GM10248 (cell line): Measurements from ENCODE around the gene TMC1.

ENCODE experiments used
- CTCF ChIA-PET: fragments of 300-600 bp; sonication (Branson Sonifier 250); formaldehyde crosslinking; extraction: SDS; loops from one replicate; lab custom pipeline; 2021; ENCODE audit warnings: antibody characterized with exemption; lab: Yijun Ruan, JAX
- POLR2A ChIA-PET: fragments of 350-650 bp; sonication (Branson Sonifier 250); formaldehyde crosslinking; extraction: SDS; loops from one replicate; lab custom pipeline; 2020; ENCODE audit warnings: antibody characterized with exemption; lab: Yijun Ruan, JAX
- DNase-seq: peaks from one replicate; pipeline ENCODE4 v3.0.0; 2012; ENCODE audit errors: extremely low spot score
- CTCF ChIP-seq: IDR thresholded peaks from 2 replicates; pipeline ENCODE4 v1.5.1; 2012; ENCODE audit warnings: mild to moderate bottlenecking, low read depth; ENCODE audit errors: extremely low read depth, missing control alignments, control extremely low read depth

Gene TMC1

GRCh38 chr9:72588336-72588735 is 66.9 kb downstream of the TMC1 start:
- CTCF ChIA-PET: interaction anchor here (0.9 to 10.2 kb wide), 10 partner anchors 9 to 563 kb away, joined by 3 to 129 read pairs (median 4); no protein-coding TSS in a partner anchor
- TF ChIP-seq CTCF: no peak
- POLR2A ChIA-PET: no interaction called here
- no peak for DNase-seq

- POLR2A ChIA-PET: interaction anchor here (0.7 kb wide), 1 partner anchor 235 kb away, joined by 3 read pairs; no protein-coding TSS in a partner anchor
- CTCF ChIA-PET: interaction anchor here (0.7 to 10.2 kb wide), 19 partner anchors 7 to 565 kb away, joined by 3 to 129 read pairs (median 3); no protein-coding TSS in a partner anchor
- no peak for TF ChIP-seq CTCF
- DNase-seq: no peak
Observed at GRCh38 chr9:72589667-72590521, 68.5 kb downstream of the TMC1 start.

- no peak for TF ChIP-seq CTCF
- DNase-seq: no peak
- CTCF ChIA-PET: interaction anchor here (0.9 to 10.2 kb wide), 10 partner anchors 8 to 309 kb away, joined by 3 to 129 read pairs (median 12); no protein-coding TSS in a partner anchor
- POLR2A ChIA-PET: no interaction called here
Observed at GRCh38 chr9:72590824-72591223, 69.4 kb downstream of the TMC1 start.

- TF ChIP-seq CTCF: peak; percentile 65
- ChIA-PET CTCF (interaction anchor here (0.6 to 10.2 kb wide), 28 partner anchors 9 to 553 kb away, joined by 3 to 129 read pairs (median 3); partner anchors contain the start of gene ZFAND5), POLR2A (no interaction called here)
- DNase-seq: peak; percentile 50
Observed at GRCh38 chr9:72592502-72593403, 71.3 kb downstream of the TMC1 start.

- no peak for DNase-seq
- CTCF ChIA-PET: interaction anchor here (1.2 to 10.2 kb wide), 5 partner anchors 7 to 557 kb away, joined by 3 to 129 read pairs (median 4); no protein-coding TSS in a partner anchor
- no peak for TF ChIP-seq CTCF
- POLR2A ChIA-PET: no interaction called here
Observed at GRCh38 chr9:72596451-72597180, 75.2 kb downstream of the TMC1 start.
